CD4-positive, alpha-beta T cell treated with Interferon alpha-2 for 1 hour (primary cell): ENCODE results near the gene NACA2.
"Not testable (repeated sequence)": the region's sequence is repeated elsewhere in the genome, so short reads cannot be mapped to it uniquely, and the experiment has no call there.

Experiments
- DNase-seq, 2 donors: peaks; one replicate each; pipeline ENCODE4 v3.0.0-alpha.2; 2020 to 2022

The NACA2 gene

GRCh38 chr17:61575352-61575975 is 15.6 kb downstream of the NACA2 start:
- no peak for DNase-seq

- DNase-seq = no peak
Measured at GRCh38 chr17:61574542-61575351, 16.3 kb downstream of the NACA2 start.

- DNase-seq = not testable (repeated sequence)
Measured at GRCh38 chr17:61572547-61572946, 18.5 kb downstream of the NACA2 start.

GRCh38 chr17:61571624-61572023 is 19.4 kb downstream of the NACA2 start:
- no peak for DNase-seq

GRCh38 chr17:61570118-61570517 is 20.9 kb downstream of the NACA2 start:
- peak in 1 of 2 donors; percentile 14 for DNase-seq

- not testable (repeated sequence) for DNase-seq
Measured at GRCh38 chr17:61569525-61569924, 21.5 kb downstream of the NACA2 start.

- DNase-seq = no peak
Measured at GRCh38 chr17:61568219-61569072, 22.6 kb downstream of the NACA2 start.

GRCh38 chr17:61567045-61567802 is 23.8 kb downstream of the NACA2 start:
- no peak for DNase-seq

GRCh38 chr17:61566448-61566847 is 24.6 kb downstream of the NACA2 start:
- not testable (repeated sequence) for DNase-seq

GRCh38 chr17:61565850-61566249 is 25.2 kb downstream of the NACA2 start:
- DNase-seq = not testable (repeated sequence)

GRCh38 chr17:61565213-61565612 is 25.8 kb downstream of the NACA2 start:
- no peak for DNase-seq

- DNase-seq = no peak
Measured at GRCh38 chr17:61562287-61562686, 28.7 kb downstream of the NACA2 start.

- DNase-seq = no peak
Measured at GRCh38 chr17:61561354-61561753, 29.7 kb downstream of the NACA2 start.

- no peak for DNase-seq
Measured at GRCh38 chr17:61560071-61560470, 30.9 kb downstream of the NACA2 start.

- no peak for DNase-seq
Measured at GRCh38 chr17:61556224-61557188, 34.5 kb downstream of the NACA2 start.

GRCh38 chr17:61555127-61555566 is 35.9 kb downstream of the NACA2 start:
- DNase-seq = no peak

- DNase-seq = no peak
Measured at GRCh38 chr17:61554209-61554608, 36.8 kb downstream of the NACA2 start.

GRCh38 chr17:61552560-61552959 is 38.5 kb downstream of the NACA2 start:
- DNase-seq = not testable (repeated sequence)

GRCh38 chr17:61551255-61551742 is 39.7 kb downstream of the NACA2 start:
- peak in 1 of 2 donors; percentile 11 for DNase-seq

- DNase-seq = no peak
Measured at GRCh38 chr17:61547113-61547512, 43.9 kb downstream of the NACA2 start.

GRCh38 chr17:61545335-61545938 is 45.6 kb downstream of the NACA2 start:
- no peak for DNase-seq
